Liver (tissue), 3 donors: ENCODE results near the gene CMTM7.

ENCODE experiments used
- EGR1 ChIP-seq, 2 donors: IDR thresholded peaks; 2 replicates each; pipeline ENCODE4 v1.6.1; 2016 to 2018; ENCODE audit warnings: antibody characterized with exemption in 2 of 2, low read depth in 2 of 2
- FOXA1 ChIP-seq: IDR thresholded peaks from 2 replicates; pipeline ENCODE4 v1.6.1; 2016; ENCODE audit warnings: antibody characterized with exemption
- JUND ChIP-seq, 2 donors: IDR thresholded peaks; 2 replicates each; pipeline ENCODE4 v1.6.1; 2016; ENCODE audit warnings: antibody characterized with exemption in 2 of 2
- RXRA ChIP-seq, 2 donors: IDR thresholded peaks; 2 replicates each; pipeline ENCODE4 v1.6.1; 2017 to 2018; ENCODE audit warnings: antibody characterized with exemption in 2 of 2, mild to moderate bottlenecking in 1 of 2
- SP1 ChIP-seq: IDR thresholded peaks from 2 replicates; pipeline ENCODE4 v1.6.1; 2018; ENCODE audit warnings: antibody characterized with exemption, mild to moderate bottlenecking
- TAF1 ChIP-seq: conservative IDR thresholded peaks from 2 replicates; pipeline ENCODE4 v1.6.1; 2016; ENCODE audit warnings: antibody characterized with exemption, mild to moderate bottlenecking
- TF ChIP-seq, protein P1 (sequence below): fragments of 150-350 bp; IDR thresholded peaks from 2 replicates; pipeline ENCODE4 v1.5.1; 2017; ENCODE audit warnings: improper control_type of control experiment, low read depth, low read length; ENCODE audit not compliant: missing input control
- TF ChIP-seq, protein P2 (sequence below): IDR thresholded peaks from 2 replicates; pipeline ENCODE4 v1.6.1; 2016; ENCODE audit warnings: antibody characterized with exemption
- donor health status: healthy.
- donor health status: healthy.

DNA sequence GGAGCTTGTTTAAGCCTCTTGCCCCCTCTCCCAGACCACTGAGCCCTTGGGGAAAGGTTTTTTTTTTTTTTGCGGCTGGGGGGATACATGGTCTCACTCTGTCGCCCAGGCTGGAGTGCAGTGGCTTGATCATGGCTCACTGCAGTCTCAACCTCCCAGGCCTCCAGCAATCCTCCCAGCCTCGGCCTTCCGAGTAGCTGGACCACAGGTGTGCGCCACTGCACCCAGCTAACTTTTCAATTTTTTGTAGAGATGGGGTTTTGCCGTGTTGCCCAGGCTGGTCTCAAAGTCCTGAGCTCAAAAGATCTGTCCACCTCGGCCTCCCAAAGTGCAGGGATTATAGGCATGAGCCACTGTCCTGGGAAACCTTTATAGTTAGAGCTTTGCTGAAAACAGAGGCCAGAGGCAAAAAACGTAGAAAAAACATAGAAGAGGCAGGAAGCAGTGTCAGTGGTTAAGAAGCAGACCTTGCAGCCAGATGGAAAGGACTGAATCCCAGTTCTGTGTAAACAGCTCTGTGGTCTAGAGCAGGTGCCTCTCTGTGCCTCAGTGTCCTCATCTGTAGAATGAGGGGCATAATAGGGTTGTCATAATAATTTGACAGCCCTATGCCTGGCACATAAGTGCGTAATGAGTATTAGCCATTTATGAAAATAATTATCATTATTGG, 33.1 kb downstream of the CMTM7 start:
- TF ChIP-seq, protein P1, sequence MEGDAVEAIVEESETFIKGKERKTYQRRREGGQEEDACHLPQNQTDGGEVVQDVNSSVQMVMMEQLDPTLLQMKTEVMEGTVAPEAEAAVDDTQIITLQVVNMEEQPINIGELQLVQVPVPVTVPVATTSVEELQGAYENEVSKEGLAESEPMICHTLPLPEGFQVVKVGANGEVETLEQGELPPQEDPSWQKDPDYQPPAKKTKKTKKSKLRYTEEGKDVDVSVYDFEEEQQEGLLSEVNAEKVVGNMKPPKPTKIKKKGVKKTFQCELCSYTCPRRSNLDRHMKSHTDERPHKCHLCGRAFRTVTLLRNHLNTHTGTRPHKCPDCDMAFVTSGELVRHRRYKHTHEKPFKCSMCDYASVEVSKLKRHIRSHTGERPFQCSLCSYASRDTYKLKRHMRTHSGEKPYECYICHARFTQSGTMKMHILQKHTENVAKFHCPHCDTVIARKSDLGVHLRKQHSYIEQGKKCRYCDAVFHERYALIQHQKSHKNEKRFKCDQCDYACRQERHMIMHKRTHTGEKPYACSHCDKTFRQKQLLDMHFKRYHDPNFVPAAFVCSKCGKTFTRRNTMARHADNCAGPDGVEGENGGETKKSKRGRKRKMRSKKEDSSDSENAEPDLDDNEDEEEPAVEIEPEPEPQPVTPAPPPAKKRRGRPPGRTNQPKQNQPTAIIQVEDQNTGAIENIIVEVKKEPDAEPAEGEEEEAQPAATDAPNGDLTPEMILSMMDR, result no peak
- no peak for TF ChIP-seq RXRA (IDR thresholded peaks at IDR 0.05)
- TF ChIP-seq JUND (IDR thresholded peaks at IDR 0.05), result no peak
- TF ChIP-seq FOXA1, result no peak
- no peak for TF ChIP-seq EGR1 (IDR thresholded peaks at IDR 0.05; ENCODE audit: low read depth in 2 of 2)
- TF ChIP-seq SP1, result no peak
- no peak for TF ChIP-seq TAF1
- TF ChIP-seq, protein P2, sequence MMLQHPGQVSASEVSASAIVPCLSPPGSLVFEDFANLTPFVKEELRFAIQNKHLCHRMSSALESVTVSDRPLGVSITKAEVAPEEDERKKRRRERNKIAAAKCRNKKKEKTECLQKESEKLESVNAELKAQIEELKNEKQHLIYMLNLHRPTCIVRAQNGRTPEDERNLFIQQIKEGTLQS, result no peak
